Activated CD8-positive, alpha-beta memory T cell treated with anti-CD3 and anti-CD28 coated beads, Interleukin-2, amount 50 U/mL, for 1 hour (primary cell): ENCODE results near the gene AK8.
"Not testable (repeated sequence)": the region's sequence is repeated elsewhere in the genome, so short reads cannot be mapped to it uniquely, and the experiment has no call there.

ENCODE experiments used
- DNase-seq: peaks from one replicate; pipeline ENCODE4 v3.0.0-alpha.2; 2020; ENCODE audit errors: extremely low read depth

Gene AK8

DNA sequence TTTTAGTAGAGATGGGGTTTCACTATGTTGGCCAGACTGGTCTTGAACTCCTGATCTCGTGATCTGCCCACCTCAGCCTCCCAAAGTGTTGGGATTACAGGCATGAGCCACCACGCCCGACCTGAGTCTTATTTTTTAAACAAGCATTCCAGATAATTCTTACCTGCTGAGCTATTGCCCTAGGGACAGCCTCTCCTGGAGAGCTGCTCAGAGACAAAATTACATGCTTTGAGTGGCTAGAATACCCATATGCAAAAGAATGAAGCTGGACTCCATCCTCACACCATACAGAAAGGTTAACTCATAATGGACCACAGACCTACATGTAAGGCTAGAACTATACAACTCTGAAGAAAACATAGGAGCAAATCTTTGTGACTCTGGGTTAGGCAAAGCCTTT lies 166.2 kb downstream of the AK8 start:
- no peak for DNase-seq

GRCh38 chr9:132711152-132711551 lies 166.9 kb downstream of the AK8 start:
- not testable (repeated sequence) for DNase-seq

DNA sequence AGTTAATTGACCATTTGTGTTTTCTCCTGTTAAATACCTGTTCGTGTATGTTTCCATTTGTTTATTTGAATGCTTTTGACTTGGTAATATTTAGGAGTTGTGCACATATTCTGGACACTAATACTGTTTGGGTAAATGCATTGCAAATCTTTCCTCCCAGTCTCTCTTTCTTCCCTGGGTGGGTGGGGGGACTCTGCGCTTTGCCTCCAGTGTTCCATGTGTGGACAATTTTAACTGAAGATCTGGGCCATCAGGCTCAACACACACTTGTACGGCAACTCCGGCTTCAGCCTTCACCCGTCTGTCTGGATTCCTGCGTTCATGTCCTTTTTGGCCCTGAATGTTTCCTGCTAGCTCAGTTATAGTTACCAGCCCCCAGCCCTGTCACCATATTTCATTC lies 167.8 kb downstream of the AK8 start:
- DNase-seq = no peak

GRCh38 chr9:132708769-132709430 lies 169.2 kb downstream of the AK8 start:
- DNase-seq = no peak

DNA sequence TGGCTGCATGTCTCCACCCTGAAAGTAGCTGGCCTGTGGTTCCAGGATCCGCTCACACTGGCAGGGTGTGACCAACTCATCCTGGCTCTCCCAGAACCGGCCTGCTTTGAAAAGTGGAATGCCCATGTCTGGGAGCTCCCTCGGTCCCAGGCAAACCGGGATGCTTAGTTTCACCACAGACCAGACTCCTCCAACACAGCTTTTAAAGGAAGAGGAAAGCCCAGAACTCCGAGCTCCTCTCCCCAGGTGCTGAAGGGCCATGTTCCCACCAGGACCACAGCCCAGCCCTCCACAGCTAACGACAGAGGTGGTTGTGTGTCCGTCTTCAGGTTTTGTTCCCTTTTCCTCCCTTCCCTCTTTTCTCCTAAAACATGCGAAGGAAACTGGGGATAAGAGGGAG lies 169.8 kb downstream of the AK8 start:
- no peak for DNase-seq

GRCh38 chr9:132703336-132703735 lies 174.7 kb downstream of the AK8 start:
- DNase-seq = no peak

DNA sequence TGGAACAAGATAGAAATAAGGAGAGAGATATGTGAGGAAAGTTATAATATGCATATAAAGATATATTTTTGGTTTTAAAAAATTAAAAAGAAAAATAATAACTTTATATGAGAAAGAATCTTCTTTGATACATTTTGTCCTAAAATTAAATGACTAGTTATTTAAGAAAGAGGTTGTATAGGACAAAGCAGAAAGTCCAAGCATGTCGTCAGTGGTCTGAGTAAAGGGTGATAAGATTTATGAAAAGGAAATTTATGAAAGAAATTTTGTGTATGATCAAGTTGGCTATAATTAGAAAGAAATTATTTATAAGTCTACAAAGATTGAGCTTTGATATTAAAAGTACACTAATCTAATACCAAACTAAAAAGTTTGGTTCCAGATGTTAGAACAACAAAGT lies 175.8 kb downstream of the AK8 start:
- DNase-seq = no peak

DNA sequence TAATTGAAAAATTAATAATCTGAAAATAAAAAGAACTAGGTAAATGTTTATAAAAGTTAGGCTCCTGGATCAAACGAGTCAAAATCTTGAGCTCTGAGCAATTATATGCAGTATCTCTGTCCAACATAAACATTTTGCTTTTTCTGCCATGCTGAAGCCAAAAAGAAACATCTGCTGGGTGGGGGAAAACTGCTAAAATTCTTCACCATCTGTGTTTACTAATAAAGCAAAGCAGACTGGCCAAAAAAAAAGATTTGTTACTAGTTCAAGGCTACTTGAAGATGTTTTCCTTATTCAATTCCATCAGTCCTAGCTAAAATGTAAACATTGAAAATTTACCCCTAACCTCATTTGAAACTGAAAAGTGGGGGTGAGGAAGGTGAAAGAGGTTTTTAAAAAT lies 178.1 kb downstream of the AK8 start:
- no peak for DNase-seq

GRCh38 chr9:132698989-132699388 lies 179.1 kb downstream of the AK8 start:
- DNase-seq = no peak

- no peak for DNase-seq
Measured at GRCh38 chr9:132697230-132697629, 180.9 kb downstream of the AK8 start.

- no peak for DNase-seq
Measured at GRCh38 chr9:132694144-132694543, 183.9 kb downstream of the AK8 start.

GRCh38 chr9:132690696-132691095 lies 187.4 kb downstream of the AK8 start:
- no peak for DNase-seq

- no peak for DNase-seq
Measured at GRCh38 chr9:132683873-132684272, 194.2 kb downstream of the AK8 start.

GRCh38 chr9:132681561-132681960 lies 196.5 kb downstream of the AK8 start:
- no peak for DNase-seq

GRCh38 chr9:132679946-132680625 lies 198.0 kb downstream of the AK8 start:
- no peak for DNase-seq

DNA sequence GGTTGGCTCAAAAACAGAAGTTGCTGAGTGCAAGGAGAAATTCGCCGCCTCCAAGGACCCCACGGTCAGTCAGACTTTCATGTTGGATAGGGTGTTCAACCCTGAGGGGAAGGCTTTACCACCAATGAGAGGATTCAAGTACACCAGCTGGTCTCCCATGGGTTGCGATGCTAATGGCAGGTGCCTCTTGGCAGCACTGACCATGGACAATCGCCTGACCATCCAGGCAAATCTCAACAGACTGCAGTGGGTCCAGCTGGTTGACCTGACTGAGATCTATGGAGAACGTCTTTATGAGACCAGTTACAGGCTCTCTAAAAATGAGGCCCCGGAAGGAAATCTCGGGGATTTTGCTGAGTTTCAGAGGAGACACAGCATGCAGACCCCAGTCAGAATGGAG lies 200.1 kb downstream of the AK8 start:
- DNase-seq = no peak
